ENCODE data around the gene PHACTR4. TPM values are rescaled to one million over a fixed set of nuclear protein-coding genes. Genes with fewer than 3 reads are reported as not detected.
"Not testable (repeated sequence)": the region's sequence is repeated elsewhere in the genome, so short reads cannot be mapped to it uniquely, and the experiment has no call there.

PHACTR4 gene
- total RNA-seq, 1 donor from 2014 or later, result 80.8 TPM

DNA sequence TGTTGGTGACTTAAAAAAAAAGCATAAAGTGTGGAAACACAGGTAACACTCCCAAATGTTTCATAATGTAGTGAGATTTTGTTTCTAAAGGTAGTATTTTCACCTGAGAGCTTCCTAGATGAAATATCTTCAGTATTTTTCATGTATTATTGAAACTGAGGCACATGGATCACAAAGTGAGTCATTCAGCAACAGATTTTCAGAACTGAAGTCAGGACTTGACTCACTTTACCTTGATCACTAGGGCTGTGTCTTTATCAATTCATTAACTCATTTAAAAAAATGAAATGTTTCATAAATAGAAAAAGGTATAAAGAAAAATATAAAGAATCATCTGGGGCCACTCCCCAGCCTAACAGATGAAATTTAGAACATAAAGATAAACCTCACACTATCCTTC, 69.8 kb downstream of the PHACTR4 start:
- Mint-ChIP-seq H3K36me3 (ENCODE audit: low read depth) (peaks cover 8% of the 10 kb centered on the region), H3K27me3 (ENCODE audit: low read depth) (no peaks in the 10 kb centered on the region), H3K9me3 (peaks cover 3% of the 10 kb centered on the region), H3K4me3 (no peak overlapping the region), H3K27ac (ENCODE audit: unreplicated experiment) (no peak overlapping the region), H3K4me1 (peaks cover 15% of the 10 kb centered on the region)
- DNase-seq (ENCODE audit: low read depth, low spot score), result no peak
- TF ChIP-seq CTCF (conservative IDR thresholded peaks at IDR 0.05), result no peak

DNA sequence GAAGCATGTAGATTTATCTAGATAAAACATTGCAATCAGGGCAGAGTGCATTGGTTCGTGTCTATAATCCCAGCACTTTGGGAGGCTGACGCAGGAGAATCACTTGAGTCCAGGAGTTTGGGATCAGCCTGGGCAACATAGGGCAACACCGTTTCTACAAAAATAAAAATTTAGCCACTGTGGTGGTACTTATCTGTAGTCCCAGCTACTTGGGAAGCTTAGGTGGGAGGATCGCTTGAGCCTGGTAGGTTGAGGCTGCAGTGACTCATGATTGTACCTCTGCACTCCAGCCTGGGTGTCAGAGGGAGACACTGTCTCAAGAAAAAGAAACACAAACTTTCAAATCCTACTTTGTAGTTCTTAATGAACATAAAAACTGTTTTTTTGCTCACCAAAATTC, 72.1 kb downstream of the PHACTR4 start:
- H3K4me3 Mint-ChIP-seq, result no peak overlapping the region
- H3K4me1 Mint-ChIP-seq, result peaks cover 15% of the 10 kb centered on the region
- H3K9me3 Mint-ChIP-seq, result peaks cover 3% of the 10 kb centered on the region
- H3K27ac Mint-ChIP-seq (ENCODE audit: unreplicated experiment), result no peak overlapping the region
- no peaks in the 10 kb centered on the region for H3K27me3 Mint-ChIP-seq (ENCODE audit: low read depth)
- no peak for DNase-seq (ENCODE audit: low read depth, low spot score)
- H3K36me3 Mint-ChIP-seq (ENCODE audit: low read depth), result peaks cover 8% of the 10 kb centered on the region
- TF ChIP-seq CTCF (conservative IDR thresholded peaks at IDR 0.05), result no peak

GRCh38 chr1:28443550-28443949, 74.0 kb downstream of the PHACTR4 start:
- DNase-seq (ENCODE audit: low read depth, low spot score), result no peak
- no peaks in the 10 kb centered on the region for H3K27me3 Mint-ChIP-seq (ENCODE audit: low read depth)
- no peak overlapping the region for H3K4me3 Mint-ChIP-seq
- H3K9me3 Mint-ChIP-seq, result peaks cover 3% of the 10 kb centered on the region
- no peak for TF ChIP-seq CTCF (conservative IDR thresholded peaks at IDR 0.05)
- H3K4me1 Mint-ChIP-seq, result peaks cover 14% of the 10 kb centered on the region
- H3K27ac Mint-ChIP-seq (ENCODE audit: unreplicated experiment), result no peak overlapping the region
- H3K36me3 Mint-ChIP-seq (ENCODE audit: low read depth), result peaks cover 8% of the 10 kb centered on the region

DNA sequence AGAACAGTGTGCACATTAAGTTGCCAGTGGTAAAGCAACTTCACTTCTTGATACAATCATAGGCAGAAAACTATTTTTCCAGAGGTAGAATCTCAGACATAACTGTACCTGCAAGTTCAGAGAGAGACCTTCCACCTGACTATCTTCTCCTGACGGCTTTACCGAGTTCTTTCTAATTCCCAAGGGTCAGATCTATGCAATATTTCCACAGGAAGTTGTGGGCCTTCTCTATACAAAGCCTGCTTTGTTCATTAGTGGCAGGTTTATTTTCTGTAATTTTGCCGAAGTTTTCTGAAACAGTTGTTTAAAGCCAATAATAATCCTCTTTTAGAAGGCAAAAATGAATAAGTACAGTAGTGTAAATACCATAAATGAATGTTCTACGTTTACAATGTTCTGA, 78.1 kb downstream of the PHACTR4 start:
- H3K27me3 Mint-ChIP-seq (ENCODE audit: low read depth), result no peaks in the 10 kb centered on the region
- peaks cover 14% of the 10 kb centered on the region for H3K4me1 Mint-ChIP-seq
- H3K9me3 Mint-ChIP-seq, result peaks cover 3% of the 10 kb centered on the region
- peaks cover 5% of the 10 kb centered on the region for H3K36me3 Mint-ChIP-seq (ENCODE audit: low read depth)
- H3K4me3 Mint-ChIP-seq, result no peak overlapping the region
- TF ChIP-seq CTCF (conservative IDR thresholded peaks at IDR 0.05), result no peak
- no peak for DNase-seq (ENCODE audit: low read depth, low spot score)
- H3K27ac Mint-ChIP-seq (ENCODE audit: unreplicated experiment), result no peak overlapping the region

GRCh38 chr1:28448094-28448611, 78.6 kb downstream of the PHACTR4 start:
- not testable (repeated sequence) for H3K36me3 Mint-ChIP-seq (ENCODE audit: low read depth); H3K27me3 Mint-ChIP-seq (ENCODE audit: low read depth); H3K27ac Mint-ChIP-seq (ENCODE audit: unreplicated experiment); H3K9me3 Mint-ChIP-seq; DNase-seq (ENCODE audit: low read depth, low spot score); H3K4me3 Mint-ChIP-seq
- H3K4me1 Mint-ChIP-seq, result peaks cover 14% of the 10 kb centered on the region

GRCh38 chr1:28449904-28450303, 80.4 kb downstream of the PHACTR4 start:
- H3K4me3 Mint-ChIP-seq, result no peak overlapping the region
- H3K4me1 Mint-ChIP-seq, result peaks cover 14% of the 10 kb centered on the region
- peaks cover 4% of the 10 kb centered on the region for H3K36me3 Mint-ChIP-seq (ENCODE audit: low read depth)
- H3K9me3 Mint-ChIP-seq, result no peaks in the 10 kb centered on the region
- DNase-seq (ENCODE audit: low read depth, low spot score), result no peak
- H3K27ac Mint-ChIP-seq (ENCODE audit: unreplicated experiment), result no peak overlapping the region
- TF ChIP-seq CTCF (conservative IDR thresholded peaks at IDR 0.05), result no peak
- no peaks in the 10 kb centered on the region for H3K27me3 Mint-ChIP-seq (ENCODE audit: low read depth)

All from neural crest cell (in vitro differentiated cells).